Mesendoderm (in vitro differentiated cells): ENCODE results near the gene GALK2.

Experiments used
- DNase-seq: peaks from one replicate; pipeline ENCODE4 v3.0.0; 2013
- H2AK5ac ChIP-seq: 2 replicates; pipeline ENCODE4 v1.6.1; 2013; ENCODE audit warnings: low read length, inconsistent platforms
- H2BK120ac ChIP-seq: 2 replicates; pipeline ENCODE4 v1.6.1; 2013; ENCODE audit warnings: low read depth, mild to moderate bottlenecking, low read length, moderate library complexity, mixed read lengths
- H2BK15ac ChIP-seq: replicated peaks from 2 replicates; pipeline ENCODE4 v1.6.1; 2013; ENCODE audit warnings: low read depth, mild to moderate bottlenecking, moderate library complexity
- H2BK5ac ChIP-seq: 2 replicates; pipeline ENCODE4 v1.6.1; 2013; ENCODE audit warnings: low read length, inconsistent platforms
- H3K18ac ChIP-seq: 2 replicates; pipeline ENCODE4 v1.6.1; 2013; ENCODE audit warnings: mild to moderate bottlenecking, low read length, mixed read lengths
- H3K23ac ChIP-seq: one replicate; pipeline ENCODE4 v1.6.1; 2013; ENCODE audit warnings: low read length
- H3K27ac ChIP-seq: 2 replicates; pipeline ENCODE4 v1.5.1; 2013; ENCODE audit warnings: low read depth, mild to moderate bottlenecking, inconsistent platforms, low read length, moderate library complexity
- H3K27me3 ChIP-seq: 2 replicates; pipeline ENCODE4 v1.6.1; 2013; ENCODE audit warnings: low read length, control low read depth, mild to moderate bottlenecking, inconsistent platforms; ENCODE audit not compliant: insufficient read depth, poor library complexity
- H3K36me3 ChIP-seq: 2 replicates; pipeline ENCODE4 v1.6.1; 2013; ENCODE audit warnings: low read length, inconsistent platforms; ENCODE audit not compliant: control insufficient read depth, insufficient read depth
- H3K4ac ChIP-seq: one replicate; pipeline ENCODE4 v1.6.1; 2013; ENCODE audit warnings: low read depth, mild to moderate bottlenecking, low read length, moderate library complexity
- H3K4me1 ChIP-seq: 2 replicates; pipeline ENCODE4 v1.6.1; 2013; ENCODE audit warnings: low read depth, low read length, inconsistent platforms; ENCODE audit not compliant: control insufficient read depth
- H3K4me2 ChIP-seq: 2 replicates; pipeline ENCODE4 v1.6.1; 2013; ENCODE audit warnings: low read length
- H3K4me3 ChIP-seq: 2 replicates; pipeline ENCODE4 v1.5.1; 2013; ENCODE audit warnings: mild to moderate bottlenecking, low read length
- H3K56ac ChIP-seq: one replicate; pipeline ENCODE4 v1.6.1; 2013; ENCODE audit warnings: low read length
- H3K79me1 ChIP-seq: 2 replicates; pipeline ENCODE4 v1.6.1; 2013; ENCODE audit warnings: low read length, inconsistent platforms
- H3K79me2 ChIP-seq: 2 replicates; pipeline ENCODE4 v1.6.1; 2013; ENCODE audit warnings: mild to moderate bottlenecking, low read length; ENCODE audit not compliant: control insufficient read depth, insufficient read depth
- H3K9ac ChIP-seq: 2 replicates; pipeline ENCODE4 v1.6.1; 2013; ENCODE audit warnings: low read length, inconsistent platforms
- H4K5ac ChIP-seq: one replicate; pipeline ENCODE4 v1.6.1; 2013; ENCODE audit warnings: low read length
- H4K8ac ChIP-seq: one replicate; pipeline ENCODE4 v1.6.1; 2013; ENCODE audit warnings: low read depth, mild to moderate bottlenecking, control low read depth, low read length, moderate library complexity
- WGBS: extraction: QIAGEN DNeasy Blood & Tissue Kit; methylation state at CpG from one replicate; pipeline ENCODE4 v1.1.7; 2013; ENCODE audit warnings: low lambda C conversion rate, missing lambda C conversion rate; ENCODE audit not compliant: insufficient coverage; ENCODE audit errors: extremely low coverage; 5-methylcytosine and 5-hydroxymethylcytosine counted together

The GALK2 gene

GRCh38 chr15:49361370-49361769 is 191.3 kb downstream of the GALK2 start:
- Histone ChIP-seq H3K79me2 (no peaks in the 10 kb centered on the region), H3K56ac (no peak overlapping the region), H3K4me1 (no peaks in the 10 kb centered on the region), H3K9ac (no peak overlapping the region), H4K8ac (no peak overlapping the region), H2BK120ac (no peak overlapping the region), H3K4me2 (no peak overlapping the region), H2BK5ac (no peak overlapping the region), H3K27me3 (no peaks in the 10 kb centered on the region), H2AK5ac (no peak overlapping the region), H3K18ac (no peak overlapping the region), H2BK15ac (no peak overlapping the region), H4K5ac (no peak overlapping the region), H3K4ac (no peak overlapping the region), H3K23ac (no peak overlapping the region), H3K36me3 (no peaks in the 10 kb centered on the region), H3K4me3 (no peak overlapping the region), H3K79me1 (no peaks in the 10 kb centered on the region), H3K27ac (no peak overlapping the region)
- DNase-seq, result no peak
- WGBS, result no CpG with 5 or more reads among the region's 3 CpGs

- Histone ChIP-seq H3K4ac (no peak overlapping the region), H3K27ac (no peak overlapping the region), H2BK15ac (no peak overlapping the region), H3K23ac (no peak overlapping the region), H3K79me1 (no peaks in the 10 kb centered on the region), H3K18ac (no peak overlapping the region), H3K4me1 (no peaks in the 10 kb centered on the region), H3K27me3 (no peaks in the 10 kb centered on the region), H3K56ac (no peak overlapping the region), H3K79me2 (no peaks in the 10 kb centered on the region), H3K9ac (no peak overlapping the region), H4K5ac (no peak overlapping the region), H3K4me2 (no peak overlapping the region), H2BK120ac (no peak overlapping the region), H3K36me3 (no peaks in the 10 kb centered on the region), H2AK5ac (no peak overlapping the region), H3K4me3 (no peak overlapping the region), H2BK5ac (no peak overlapping the region), H4K8ac (no peak overlapping the region)
- no peak for DNase-seq
- WGBS, result no CpG with 5 or more reads among the region's 22 CpGs
Observed at GRCh38 chr15:49366496-49366895, 196.4 kb downstream of the GALK2 start.

DNA sequence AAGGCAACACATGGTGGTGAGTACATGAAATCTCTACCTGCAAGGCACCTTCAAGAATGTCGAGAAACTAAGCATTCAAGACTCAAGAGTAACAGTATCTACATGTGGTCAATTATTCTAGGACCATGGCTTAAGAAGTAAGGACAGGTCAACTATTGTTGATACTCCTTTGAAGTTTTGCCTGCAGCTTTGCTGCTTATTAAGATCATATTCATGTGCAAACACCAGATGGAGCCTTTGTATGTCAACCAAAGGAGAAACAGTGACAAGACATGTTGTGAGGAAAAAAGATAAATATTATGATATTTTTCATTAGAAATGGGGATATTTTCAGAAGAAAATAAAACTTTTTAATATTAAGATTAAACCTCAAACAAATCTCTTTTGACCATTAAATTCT is 200.7 kb downstream of the GALK2 start:
- Histone ChIP-seq H3K18ac (no peak overlapping the region), H3K4me3 (no peak overlapping the region), H4K8ac (no peak overlapping the region), H3K36me3 (no peaks in the 10 kb centered on the region), H3K4me2 (no peak overlapping the region), H3K9ac (no peak overlapping the region), H3K79me1 (no peaks in the 10 kb centered on the region), H4K5ac (no peak overlapping the region), H2AK5ac (no peak overlapping the region), H3K56ac (no peak overlapping the region), H3K79me2 (no peaks in the 10 kb centered on the region), H3K23ac (no peak overlapping the region), H2BK5ac (no peak overlapping the region), H3K4me1 (peaks cover 2% of the 10 kb centered on the region), H2BK120ac (no peak overlapping the region), H3K27ac (no peak overlapping the region), H3K4ac (no peak overlapping the region), H3K27me3 (no peaks in the 10 kb centered on the region), H2BK15ac (no peak overlapping the region)
- DNase-seq, result no peak
- no CpG with 5 or more reads among the region's 1 CpG for WGBS

- Histone ChIP-seq H3K27ac (no peak overlapping the region), H3K27me3 (no peaks in the 10 kb centered on the region), H3K4ac (no peak overlapping the region), H3K4me3 (no peak overlapping the region), H3K79me2 (no peaks in the 10 kb centered on the region), H3K4me1 (peaks cover 2% of the 10 kb centered on the region), H3K79me1 (no peaks in the 10 kb centered on the region), H3K56ac (no peak overlapping the region), H3K23ac (no peak overlapping the region), H3K9ac (no peak overlapping the region), H3K4me2 (no peak overlapping the region), H4K5ac (no peak overlapping the region), H2BK5ac (no peak overlapping the region), H2AK5ac (no peak overlapping the region), H3K18ac (no peak overlapping the region), H4K8ac (no peak overlapping the region), H2BK15ac (peak overlapping the region; percentile 57), H2BK120ac (no peak overlapping the region), H3K36me3 (no peaks in the 10 kb centered on the region)
- no CpG with 5 or more reads among the region's 1 CpG for WGBS
- peak; percentile 62 for DNase-seq
Observed at GRCh38 chr15:49372366-49372765, 202.3 kb downstream of the GALK2 start.

DNA sequence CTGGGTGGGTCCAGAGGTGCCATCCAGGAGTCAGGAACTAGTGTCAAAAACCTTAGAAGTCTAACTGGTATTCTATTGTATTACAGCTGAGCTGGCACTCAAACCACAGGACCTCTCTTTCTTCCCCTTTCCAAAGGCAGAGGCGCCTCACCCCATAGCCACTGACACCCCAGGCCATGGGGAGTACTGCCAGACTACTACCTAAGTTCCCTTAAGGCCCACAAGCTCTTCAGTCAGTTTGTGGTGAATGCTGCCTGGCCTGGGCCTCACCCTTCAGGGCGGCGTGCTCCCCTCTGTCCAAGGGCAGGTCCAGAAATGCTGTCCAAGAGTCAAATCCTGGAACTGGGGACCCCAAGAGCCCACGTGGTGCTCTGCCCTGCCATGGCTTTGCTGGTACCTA is 209.9 kb downstream of the GALK2 start:
- Histone ChIP-seq H2BK120ac (no peak overlapping the region), H2AK5ac (no peak overlapping the region), H4K5ac (no peak overlapping the region), H3K36me3 (no peaks in the 10 kb centered on the region), H2BK5ac (no peak overlapping the region), H4K8ac (no peak overlapping the region), H3K4me2 (no peak overlapping the region), H3K18ac (no peak overlapping the region), H3K9ac (no peak overlapping the region), H3K4me1 (no peaks in the 10 kb centered on the region), H3K23ac (no peak overlapping the region), H3K79me2 (no peaks in the 10 kb centered on the region), H3K79me1 (no peaks in the 10 kb centered on the region), H3K56ac (peak overlapping the region; percentile 6), H3K27ac (no peak overlapping the region), H3K4me3 (no peak overlapping the region), H3K27me3 (no peaks in the 10 kb centered on the region), H2BK15ac (no peak overlapping the region), H3K4ac (peak overlapping the region; percentile 63)
- no peak for DNase-seq
- WGBS, result no CpG with 5 or more reads among the region's 4 CpGs

GRCh38 chr15:49380912-49381311 is 210.9 kb downstream of the GALK2 start:
- no peak overlapping the region for H3K23ac ChIP-seq

More at GRCh38 chr15:49380912-49381311, 210.9 kb downstream of the GALK2 start:
- Histone ChIP-seq H4K5ac (no peak overlapping the region), H3K4me3 (no peak overlapping the region), H3K27me3 (no peaks in the 10 kb centered on the region), H2BK120ac (no peak overlapping the region), H3K4me2 (no peak overlapping the region), H3K9ac (no peak overlapping the region), H3K4ac (no peak overlapping the region), H3K18ac (no peak overlapping the region), H3K56ac (no peak overlapping the region), H2BK5ac (no peak overlapping the region), H3K27ac (no peak overlapping the region), H3K4me1 (no peaks in the 10 kb centered on the region), H3K79me1 (no peaks in the 10 kb centered on the region), H2AK5ac (no peak overlapping the region), H4K8ac (no peak overlapping the region), H3K36me3 (no peaks in the 10 kb centered on the region), H3K79me2 (no peaks in the 10 kb centered on the region), H2BK15ac (no peak overlapping the region)
- no CpG with 5 or more reads among the region's 5 CpGs for WGBS
- peak; percentile 90 for DNase-seq
